Loucy (cell line): ENCODE results near the gene TMEM181.

Experiments used
- H2AFZ ChIP-seq: fragments of 200-600 bp; sonication (generic); 2 replicates; pipeline ENCODE4 v1.6.0; 2016; ENCODE audit warnings: antibody characterized with exemption, mild to moderate bottlenecking, low read length, moderate library complexity
- H3F3A ChIP-seq: fragments of 200-600 bp; 2 replicates; pipeline ENCODE4 v1.6.0; 2016; ENCODE audit warnings: antibody characterized with exemption, low read depth, mild to moderate bottlenecking
- H3K27me3 ChIP-seq: fragments of 200-600 bp; sonication (generic); 2 replicates; pipeline ENCODE4 v1.6.1; 2014; ENCODE audit warnings: low read length, mild to moderate bottlenecking; ENCODE audit not compliant: insufficient read depth, poor library complexity, severe bottlenecking
- H3K36me3 ChIP-seq: fragments of 200-600 bp; sonication (generic); 2 replicates; pipeline ENCODE4 v1.6.1; 2016; ENCODE audit warnings: low read length; ENCODE audit not compliant: insufficient read depth
- H3K4me1 ChIP-seq: fragments of 200-600 bp; sonication (generic); 2 replicates; pipeline ENCODE4 v1.5.1; 2014; ENCODE audit warnings: low read length, mild to moderate bottlenecking; ENCODE audit not compliant: insufficient read depth, poor library complexity, severe bottlenecking
- H3K4me2 ChIP-seq: fragments of 200-600 bp; sonication (generic); 2 replicates; pipeline ENCODE4 v1.6.0; 2014; ENCODE audit warnings: antibody characterized with exemption, low read length, low read depth, mild to moderate bottlenecking; ENCODE audit not compliant: poor library complexity, severe bottlenecking
- H3K4me3 ChIP-seq: fragments of 200-600 bp; sonication (generic); 2 replicates; pipeline ENCODE4 v1.5.1; 2014; ENCODE audit warnings: low read length, mild to moderate bottlenecking, mixed read lengths; ENCODE audit not compliant: poor library complexity, severe bottlenecking
- H3K79me2 ChIP-seq: fragments of 200-600 bp; sonication (generic); 2 replicates; pipeline ENCODE4 v1.6.1; 2014; ENCODE audit warnings: low read length; ENCODE audit not compliant: insufficient read depth
- H3K9ac ChIP-seq: fragments of 200-600 bp; sonication (generic); 2 replicates; pipeline ENCODE4 v1.6.0; 2014; ENCODE audit warnings: mild to moderate bottlenecking, low read depth, low read length, moderate library complexity; ENCODE audit not compliant: poor library complexity, severe bottlenecking
- H3K9me2 ChIP-seq: fragments of 200-600 bp; sonication (generic); replicated peaks from 2 replicates; pipeline ENCODE4 v1.6.1; 2016; ENCODE audit warnings: low read depth, low read length, mixed read lengths
- H3K9me3 ChIP-seq: fragments of 200-600 bp; sonication (generic); 2 replicates; pipeline ENCODE4 v1.6.1; 2014; ENCODE audit warnings: mild to moderate bottlenecking, antibody characterized with exemption, low read length, low read depth; ENCODE audit not compliant: insufficient read depth
- H4K20me1 ChIP-seq: fragments of 200-600 bp; sonication (generic); 2 replicates; pipeline ENCODE4 v1.6.0; 2014; ENCODE audit warnings: antibody characterized with exemption, low read length, mild to moderate bottlenecking; ENCODE audit not compliant: insufficient read depth, poor library complexity, severe bottlenecking
- EZH2phosphoT487 ChIP-seq: fragments of 200-600 bp; IDR thresholded peaks from 2 replicates; pipeline ENCODE4 v1.6.1; 2018; ENCODE audit warnings: antibody characterized with exemption, mild to moderate bottlenecking, moderate library complexity, borderline replicate concordance
- TF ChIP-seq, protein P1 (sequence below): fragments of 200-600 bp; sonication (generic); conservative IDR thresholded peaks from 2 replicates; pipeline ENCODE4 v1.5.1; 2014; ENCODE audit warnings: mild to moderate bottlenecking, antibody characterized with exemption, low read length

Gene TMEM181

DNA sequence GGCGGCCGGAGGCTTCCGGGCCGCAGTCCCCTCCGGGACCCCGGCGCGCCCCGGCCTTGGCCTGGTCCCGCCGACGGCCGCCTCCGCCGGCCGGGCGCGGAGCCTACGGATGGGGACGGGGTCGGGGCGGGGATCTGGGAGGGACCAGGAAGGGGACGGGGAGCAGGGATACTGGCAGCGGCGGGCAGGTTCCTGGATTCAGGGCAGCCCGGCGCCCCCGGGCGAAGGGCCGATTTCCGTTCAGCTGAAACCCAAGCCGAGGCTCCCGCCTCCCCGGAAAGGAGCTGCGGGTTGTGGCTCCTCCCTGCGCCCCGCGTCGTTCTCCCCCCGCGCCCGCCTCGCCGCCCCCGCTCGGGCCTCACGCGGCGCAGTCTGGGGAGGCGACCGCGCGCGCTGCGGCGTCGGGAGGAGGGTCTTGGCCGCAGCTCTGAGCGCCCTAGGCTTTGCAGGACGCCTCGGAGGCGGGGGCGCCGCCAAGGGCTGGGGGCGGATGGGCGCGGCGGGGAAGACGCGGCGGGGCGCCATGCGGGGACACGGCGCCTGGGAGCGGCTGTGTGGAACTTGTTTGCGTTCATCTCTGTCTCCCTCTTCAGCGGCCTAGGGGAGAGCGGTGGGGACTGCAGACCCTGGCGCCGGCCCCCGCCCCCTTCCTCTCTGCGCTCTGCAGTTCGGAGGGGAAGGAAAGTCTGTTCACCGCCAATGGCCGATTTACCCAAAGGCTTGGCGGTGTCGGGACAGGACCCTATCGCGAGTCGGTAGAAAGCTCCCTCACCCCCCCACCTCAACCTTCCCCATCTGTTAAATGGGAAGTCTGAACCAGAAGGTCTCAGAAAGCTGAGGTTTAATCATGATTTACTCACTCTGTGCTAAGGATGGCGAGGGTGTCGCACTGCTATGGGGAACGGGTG lies 22.7 kb upstream of the TMEM181 start:
- Histone ChIP-seq H3K9ac (no peak overlapping the region), H2AFZ (no peak overlapping the region), H4K20me1 (no peaks in the 10 kb centered on the region), H3K9me2 (no peaks in the 10 kb centered on the region), H3K9me3 (no peaks in the 10 kb centered on the region; the same call in 1 of the 2 replicates), H3K4me1 (no peaks in the 10 kb centered on the region), H3K27me3 (no peaks in the 10 kb centered on the region), H3F3A (no peaks in the 10 kb centered on the region), H3K4me3 (no peak overlapping the region), H3K36me3 (no peaks in the 10 kb centered on the region), H3K79me2 (no peaks in the 10 kb centered on the region), H3K4me2 (no peak overlapping the region)
- TF ChIP-seq, protein P1, sequence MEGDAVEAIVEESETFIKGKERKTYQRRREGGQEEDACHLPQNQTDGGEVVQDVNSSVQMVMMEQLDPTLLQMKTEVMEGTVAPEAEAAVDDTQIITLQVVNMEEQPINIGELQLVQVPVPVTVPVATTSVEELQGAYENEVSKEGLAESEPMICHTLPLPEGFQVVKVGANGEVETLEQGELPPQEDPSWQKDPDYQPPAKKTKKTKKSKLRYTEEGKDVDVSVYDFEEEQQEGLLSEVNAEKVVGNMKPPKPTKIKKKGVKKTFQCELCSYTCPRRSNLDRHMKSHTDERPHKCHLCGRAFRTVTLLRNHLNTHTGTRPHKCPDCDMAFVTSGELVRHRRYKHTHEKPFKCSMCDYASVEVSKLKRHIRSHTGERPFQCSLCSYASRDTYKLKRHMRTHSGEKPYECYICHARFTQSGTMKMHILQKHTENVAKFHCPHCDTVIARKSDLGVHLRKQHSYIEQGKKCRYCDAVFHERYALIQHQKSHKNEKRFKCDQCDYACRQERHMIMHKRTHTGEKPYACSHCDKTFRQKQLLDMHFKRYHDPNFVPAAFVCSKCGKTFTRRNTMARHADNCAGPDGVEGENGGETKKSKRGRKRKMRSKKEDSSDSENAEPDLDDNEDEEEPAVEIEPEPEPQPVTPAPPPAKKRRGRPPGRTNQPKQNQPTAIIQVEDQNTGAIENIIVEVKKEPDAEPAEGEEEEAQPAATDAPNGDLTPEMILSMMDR: no peak
- no peak for TF ChIP-seq EZH2phosphoT487

- Histone ChIP-seq H3K9ac (no peak overlapping the region), H3K4me2 (no peak overlapping the region), H3K9me3 (no peaks in the 10 kb centered on the region; the same call in 1 of the 2 replicates), H2AFZ (no peak overlapping the region), H3F3A (no peaks in the 10 kb centered on the region), H3K79me2 (no peaks in the 10 kb centered on the region), H3K36me3 (no peaks in the 10 kb centered on the region), H3K4me3 (no peak overlapping the region), H3K27me3 (no peaks in the 10 kb centered on the region), H4K20me1 (no peaks in the 10 kb centered on the region), H3K9me2 (no peaks in the 10 kb centered on the region), H3K4me1 (no peaks in the 10 kb centered on the region)
- no peak for TF ChIP-seq EZH2phosphoT487
- TF ChIP-seq, protein P1: no peak
Observed at GRCh38 chr6:158538741-158539140, 21.1 kb upstream of the TMEM181 start.

DNA sequence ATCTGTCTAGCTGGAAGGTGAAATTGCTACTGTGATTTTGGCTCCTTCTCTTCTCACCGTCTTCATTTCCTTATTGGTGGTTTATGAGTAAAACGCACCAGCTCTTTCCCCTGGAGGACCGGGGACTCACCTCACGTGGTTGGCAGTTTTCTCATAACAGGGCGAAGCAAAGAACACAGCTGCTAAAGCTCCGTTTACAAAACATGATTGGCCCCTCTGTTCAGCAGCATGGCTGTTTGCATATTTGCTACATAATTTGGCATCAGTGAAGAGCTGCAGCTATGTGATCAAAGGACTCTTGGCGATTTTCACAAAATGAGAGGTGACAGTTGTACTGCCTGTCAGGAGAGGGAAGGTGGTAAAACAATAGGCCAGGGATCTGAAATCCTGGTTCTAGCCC lies 20.5 kb upstream of the TMEM181 start:
- no peaks in the 10 kb centered on the region for H3K79me2 ChIP-seq
- no peaks in the 10 kb centered on the region; the same call in 1 of the 2 replicates for H3K9me3 ChIP-seq
- no peaks in the 10 kb centered on the region for H4K20me1 ChIP-seq
- no peaks in the 10 kb centered on the region for H3K27me3 ChIP-seq
- no peak for TF ChIP-seq EZH2phosphoT487
- TF ChIP-seq, protein P1: no peak
- no peaks in the 10 kb centered on the region for H3K9me2 ChIP-seq
- no peaks in the 10 kb centered on the region for H3K4me1 ChIP-seq
- H3F3A ChIP-seq: no peaks in the 10 kb centered on the region
- H3K4me2 ChIP-seq: no peak overlapping the region
- H2AFZ ChIP-seq: no peak overlapping the region
- H3K4me3 ChIP-seq: no peak overlapping the region
- H3K9ac ChIP-seq: no peak overlapping the region
- H3K36me3 ChIP-seq: no peaks in the 10 kb centered on the region
